AML-193 (cell line): ENCODE results near the gene AKAP11.

Source experiments
- DNase-seq, 2 experiments: peaks; one replicate each; lab custom pipeline; 2025; lab: John Stamatoyannopoulos, UW

Gene AKAP11

GRCh38 chr13:42333613-42334328 is 61.8 kb downstream of the AKAP11 start:
- no peak for DNase-seq

- no peak for DNase-seq
These were observed 62.4 kb downstream of the AKAP11 start for GRCh38 chr13:42334329-42334706.

GRCh38 chr13:42337808-42338600 is 66.1 kb downstream of the AKAP11 start:
- no peak for DNase-seq

- no peak for DNase-seq
These were observed 73.4 kb downstream of the AKAP11 start for GRCh38 chr13:42345367-42345766.

GRCh38 chr13:42348576-42348975 is 76.6 kb downstream of the AKAP11 start:
- DNase-seq: no peak

- DNase-seq: no peak
These were observed 78.2 kb downstream of the AKAP11 start for GRCh38 chr13:42350141-42350540.

- no peak for DNase-seq
These were observed 82.5 kb downstream of the AKAP11 start for GRCh38 chr13:42354241-42355091.

GRCh38 chr13:42355092-42355485 is 83.1 kb downstream of the AKAP11 start:
- no peak for DNase-seq

- no peak for DNase-seq
These were observed 83.7 kb downstream of the AKAP11 start for GRCh38 chr13:42355491-42356183.

GRCh38 chr13:42356184-42356575 is 84.2 kb downstream of the AKAP11 start:
- DNase-seq: no peak

GRCh38 chr13:42360046-42360574 is 88.2 kb downstream of the AKAP11 start:
- DNase-seq: no peak

- no peak for DNase-seq
These were observed 89.7 kb downstream of the AKAP11 start for GRCh38 chr13:42361701-42362100.

GRCh38 chr13:42363941-42364612 is 92.1 kb downstream of the AKAP11 start:
- no peak for DNase-seq

GRCh38 chr13:42364613-42365000 is 92.7 kb downstream of the AKAP11 start:
- DNase-seq: no peak

GRCh38 chr13:42367831-42368230 is 95.9 kb downstream of the AKAP11 start:
- DNase-seq: peak; percentile 59 to 64

GRCh38 chr13:42369071-42369797 is 97.3 kb downstream of the AKAP11 start:
- no peak for DNase-seq

- DNase-seq: no peak
These were observed 98.3 kb downstream of the AKAP11 start for GRCh38 chr13:42370229-42370628.
